GM23248 (cell line): ENCODE results near the gene FADS6. TPM values are rescaled to one million over a fixed set of nuclear protein-coding genes. Genes with fewer than 3 reads are reported as not detected.

Experiments used
- DNase-seq: peaks from one replicate; pipeline ENCODE4 v3.0.0-alpha.2; 2015
- H2AFZ ChIP-seq: fragments of 200-600 bp; sonication (generic); 2 replicates; pipeline ENCODE4 v1.6.1; 2016; ENCODE audit warnings: antibody characterized with exemption
- H3F3A ChIP-seq: fragments of 200-600 bp; sonication (generic); 2 replicates; pipeline ENCODE4 v1.6.1; 2016; ENCODE audit warnings: mild to moderate bottlenecking, antibody characterized with exemption, mixed run types; ENCODE audit not compliant: insufficient read depth
- H3K27ac ChIP-seq: fragments of 200-600 bp; sonication (generic); 2 replicates; pipeline ENCODE4 v1.5.1; 2016; ENCODE audit warnings: mild to moderate bottlenecking
- H3K27me3 ChIP-seq: fragments of 200-600 bp; sonication (generic); replicated peaks from 2 replicates; pipeline ENCODE4 v1.6.1; 2016; ENCODE audit warnings: mild to moderate bottlenecking; ENCODE audit not compliant: insufficient read depth
- H3K36me3 ChIP-seq: fragments of 200-600 bp; sonication (generic); 2 replicates; pipeline ENCODE4 v1.6.1; 2016; ENCODE audit warnings: low read depth, mild to moderate bottlenecking
- H3K4me1 ChIP-seq: fragments of 200-600 bp; sonication (generic); 2 replicates; pipeline ENCODE4 v1.6.1; 2016; ENCODE audit warnings: mild to moderate bottlenecking; ENCODE audit not compliant: insufficient read depth
- H3K4me2 ChIP-seq: fragments of 200-600 bp; sonication (generic); one replicate; pipeline ENCODE4 v1.6.1; 2016; ENCODE audit warnings: mild to moderate bottlenecking; ENCODE audit not compliant: unreplicated experiment
- H3K4me3 ChIP-seq: fragments of 200-600 bp; sonication (generic); 2 replicates; pipeline ENCODE4 v1.5.1; 2016; ENCODE audit warnings: mild to moderate bottlenecking
- H3K79me2 ChIP-seq: fragments of 200-600 bp; sonication (generic); 2 replicates; pipeline ENCODE4 v1.6.1; 2016; ENCODE audit warnings: mild to moderate bottlenecking; ENCODE audit not compliant: insufficient read depth
- H3K9ac ChIP-seq: fragments of 200-600 bp; sonication (generic); 2 replicates; pipeline ENCODE4 v1.6.1; 2016; ENCODE audit warnings: mild to moderate bottlenecking
- H3K9me2 ChIP-seq: fragments of 200-600 bp; sonication (generic); 2 replicates; pipeline ENCODE4 v1.6.1; 2016; ENCODE audit warnings: mixed run types, mild to moderate bottlenecking, moderate library complexity; ENCODE audit not compliant: insufficient read depth
- H3K9me3 ChIP-seq: fragments of 200-600 bp; sonication (generic); one replicate; pipeline ENCODE4 v1.6.1; 2017; ENCODE audit warnings: low read depth
- H4K20me1 ChIP-seq: fragments of 200-600 bp; sonication (generic); 2 replicates; pipeline ENCODE4 v1.6.0; 2016; ENCODE audit not compliant: insufficient read depth
- EZH2 ChIP-seq: fragments of 200-600 bp; sonication (generic); IDR thresholded peaks from 2 replicates; pipeline ENCODE4 v1.6.1; 2018; ENCODE audit warnings: antibody characterized with exemption, mild to moderate bottlenecking; ENCODE audit not compliant: insufficient read depth, poor library complexity, severe bottlenecking
- EZH2phosphoT487 ChIP-seq: fragments of 200-600 bp; sonication (generic); IDR thresholded peaks from 2 replicates; pipeline ENCODE4 v1.6.1; 2018; ENCODE audit warnings: antibody characterized with exemption, moderate library complexity, mild to moderate bottlenecking, low read depth; ENCODE audit not compliant: insufficient read depth
- WGBS, 2 experiments: methylation state at CpG; one replicate each; pipeline ENCODE4 v1.1.6; 2015 to 2017; ENCODE audit warnings: low lambda C conversion rate in 2 of 2, low coverage in 1 of 2; ENCODE audit errors: missing lambda C conversion rate in 2 of 2; 5-methylcytosine and 5-hydroxymethylcytosine counted together
- in situ Hi-C: fragments of 300-500 bp; cut with MboI; formaldehyde crosslinking; loops from 2 replicates; pipeline ENCODE4 v1.15.0; 2020
- polyA plus RNA-seq: library from polyadenylated mRNA; unstranded; fragments of >200 nt; fragmentation: Nextera tagmentation; extraction: Ambion mirVana; gene quantifications from 2 replicates; pipeline ENCODE4 v1.2.1, GENCODE V29; 2016
- total RNA-seq: library from RNA; depleted of rRNA; stranded (reverse); fragments of >200 nt; shearing (Covaris generic); gene quantifications from 2 replicates; pipeline ENCODE4 v1.2.3, GENCODE V29; 2014

The FADS6 gene
- total and polyA plus RNA-seq, 2 experiments from 2014 or later: not detected

- TF ChIP-seq EZH2phosphoT487 (no peak), EZH2 (no peak)
- Histone ChIP-seq H3K9me2 (no peaks in the 10 kb centered on the region), H3K9ac (no peak overlapping the region), H3F3A (no peaks in the 10 kb centered on the region), H3K79me2 (no peaks in the 10 kb centered on the region), H3K27me3 (peaks cover 63% of the 10 kb centered on the region), H3K4me1 (no peaks in the 10 kb centered on the region), H3K9me3 (no peaks in the 10 kb centered on the region), H3K4me3 (no peak overlapping the region), H4K20me1 (no peaks in the 10 kb centered on the region), H3K27ac (no peak overlapping the region), H3K36me3 (no peaks in the 10 kb centered on the region), H3K4me2 (no peak overlapping the region), H2AFZ (no peak overlapping the region)
- 10 to 17% methylated on average over 15 to 19 of the region's 19 CpGs for WGBS, 2 experiments
- in situ Hi-C loops: no loop called here
- DNase-seq: no peak
Observed at GRCh38 chr17:74921026-74921681, 27.7 kb upstream of the FADS6 start.

- Histone ChIP-seq H3K27ac (no peak overlapping the region), H3K9me3 (no peaks in the 10 kb centered on the region), H3F3A (no peaks in the 10 kb centered on the region), H3K79me2 (no peaks in the 10 kb centered on the region), H3K36me3 (no peaks in the 10 kb centered on the region), H3K9ac (no peak overlapping the region), H3K4me2 (no peak overlapping the region), H3K27me3 (peaks cover 59% of the 10 kb centered on the region), H2AFZ (no peak overlapping the region), H3K9me2 (no peaks in the 10 kb centered on the region), H3K4me3 (no peak overlapping the region), H4K20me1 (no peaks in the 10 kb centered on the region), H3K4me1 (no peaks in the 10 kb centered on the region)
- no peak for TF ChIP-seq EZH2
- no peak for TF ChIP-seq EZH2phosphoT487
- WGBS, 2 experiments: 23 to 43% methylated on average over 3 to 6 of the region's 6 CpGs
- in situ Hi-C loops: no loop called here
- no peak for DNase-seq
Observed at GRCh38 chr17:74920642-74921025, 27.2 kb upstream of the FADS6 start.

DNA sequence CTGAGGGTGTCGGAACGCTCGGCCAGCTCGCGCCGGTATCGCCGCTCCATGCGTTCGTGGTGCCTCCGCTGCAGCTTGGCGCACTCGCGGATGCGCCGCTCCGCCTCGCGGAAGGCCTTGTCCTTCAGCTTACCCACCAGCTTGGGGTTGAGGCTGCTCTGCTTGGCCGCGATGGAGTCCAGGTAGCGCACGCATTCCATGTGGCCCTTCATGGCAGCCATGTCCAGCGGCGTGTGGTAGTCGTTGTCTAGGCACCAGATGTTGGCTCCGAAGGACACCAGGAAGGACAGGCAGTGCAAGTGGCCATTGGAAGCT lies 26.8 kb upstream of the FADS6 start:
- peaks cover 55% of the 10 kb centered on the region for H3K27me3 ChIP-seq

DNA sequence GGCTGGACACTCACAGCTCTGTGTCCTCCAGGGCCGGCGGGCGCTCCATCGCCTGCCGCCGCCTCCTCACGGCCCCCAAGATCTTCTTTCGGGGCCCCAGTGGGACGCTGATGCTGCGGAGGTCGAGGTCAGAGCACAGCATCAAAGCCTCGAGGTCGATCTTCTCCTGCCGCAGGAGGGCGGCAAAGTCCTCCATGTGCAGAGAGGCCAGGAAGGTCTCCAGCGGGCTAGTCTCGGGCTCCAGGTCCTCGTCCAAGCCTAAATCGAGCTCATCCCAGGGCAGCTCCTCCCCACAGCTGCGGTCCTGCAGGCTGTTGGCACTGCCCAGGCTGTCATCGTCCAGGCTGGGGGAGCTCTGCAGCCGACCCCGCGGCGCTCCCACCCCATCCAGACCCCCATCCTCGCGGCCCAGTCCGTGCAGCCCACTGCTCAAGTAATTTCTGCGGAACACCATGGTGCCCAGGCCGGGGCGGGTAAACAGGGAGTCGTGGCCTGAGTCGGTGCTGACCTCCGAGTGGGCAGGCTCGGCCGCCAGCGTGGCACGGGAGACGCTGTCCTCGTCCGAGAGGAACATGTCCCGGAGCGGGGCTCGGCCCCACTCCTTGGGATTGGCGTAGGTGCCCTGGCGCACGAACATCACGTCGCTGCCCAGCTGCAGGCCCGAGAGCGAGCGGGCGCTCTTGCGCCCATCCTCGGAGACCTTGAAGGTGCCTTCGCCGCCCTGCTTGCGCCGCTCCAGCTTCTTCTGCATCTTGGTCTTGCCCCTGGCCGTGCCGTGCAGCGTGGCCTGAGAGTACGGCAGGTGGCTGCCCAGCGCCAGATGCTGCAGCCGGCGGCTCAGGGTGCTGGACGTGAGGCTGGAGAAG lies 26.2 kb upstream of the FADS6 start:
- Histone ChIP-seq H3K79me2 (no peaks in the 10 kb centered on the region), H3K36me3 (no peaks in the 10 kb centered on the region), H3K9me2 (no peaks in the 10 kb centered on the region), H3K4me1 (no peaks in the 10 kb centered on the region), H3K27ac (no peak overlapping the region), H3K9ac (no peak overlapping the region), H3K9me3 (no peaks in the 10 kb centered on the region), H3K27me3 (peaks cover 50% of the 10 kb centered on the region), H3K4me3 (peak overlapping the region; percentile 27; the same call in 1 of the 2 replicates), H2AFZ (peak overlapping the region; percentile 42), H3K4me2 (peak overlapping the region; percentile 58), H3F3A (no peaks in the 10 kb centered on the region), H4K20me1 (no peaks in the 10 kb centered on the region)
- peak; percentile 65 for DNase-seq
- 23 to 28% methylated on average over 62 to 64 of the region's 67 CpGs for WGBS, 2 experiments
- in situ Hi-C loops: no loop called here
- peak; percentile 39 for TF ChIP-seq EZH2
- TF ChIP-seq EZH2phosphoT487: no peak

More for the DNA sequence above, 26.8 kb upstream of the FADS6 start:
- no peaks in the 10 kb centered on the region for H3K4me1 ChIP-seq
- no peaks in the 10 kb centered on the region for H3K79me2 ChIP-seq
- no peaks in the 10 kb centered on the region for H3K9me3 ChIP-seq
- no peak overlapping the region for H2AFZ ChIP-seq
- H3K9ac ChIP-seq: no peak overlapping the region
- TF ChIP-seq EZH2 (no peak), EZH2phosphoT487 (no peak)
- WGBS, 2 experiments: 48 to 51% methylated on average over 24 to 27 of the region's 27 CpGs
- no peaks in the 10 kb centered on the region for H4K20me1 ChIP-seq
- DNase-seq: no peak
- H3K27ac ChIP-seq: no peak overlapping the region
- H3K4me3 ChIP-seq: no peak overlapping the region
- H3F3A ChIP-seq: no peaks in the 10 kb centered on the region
- no peak overlapping the region for H3K4me2 ChIP-seq
- H3K9me2 ChIP-seq: no peaks in the 10 kb centered on the region
- no peaks in the 10 kb centered on the region for H3K36me3 ChIP-seq
- in situ Hi-C loops: no loop called here
